ENCODE data around the gene SLC12A7. TPM values are rescaled to one million over a fixed set of nuclear protein-coding genes. Genes with fewer than 3 reads are reported as not detected.
"Not testable (repeated sequence)": the region's sequence is repeated elsewhere in the genome, so short reads cannot be mapped to it uniquely, and the experiment has no call there.

The SLC12A7 gene
- total RNA-seq, 4 donors from 2014 or later: 26.1 to 41.6 (median 29.1) TPM

DNA sequence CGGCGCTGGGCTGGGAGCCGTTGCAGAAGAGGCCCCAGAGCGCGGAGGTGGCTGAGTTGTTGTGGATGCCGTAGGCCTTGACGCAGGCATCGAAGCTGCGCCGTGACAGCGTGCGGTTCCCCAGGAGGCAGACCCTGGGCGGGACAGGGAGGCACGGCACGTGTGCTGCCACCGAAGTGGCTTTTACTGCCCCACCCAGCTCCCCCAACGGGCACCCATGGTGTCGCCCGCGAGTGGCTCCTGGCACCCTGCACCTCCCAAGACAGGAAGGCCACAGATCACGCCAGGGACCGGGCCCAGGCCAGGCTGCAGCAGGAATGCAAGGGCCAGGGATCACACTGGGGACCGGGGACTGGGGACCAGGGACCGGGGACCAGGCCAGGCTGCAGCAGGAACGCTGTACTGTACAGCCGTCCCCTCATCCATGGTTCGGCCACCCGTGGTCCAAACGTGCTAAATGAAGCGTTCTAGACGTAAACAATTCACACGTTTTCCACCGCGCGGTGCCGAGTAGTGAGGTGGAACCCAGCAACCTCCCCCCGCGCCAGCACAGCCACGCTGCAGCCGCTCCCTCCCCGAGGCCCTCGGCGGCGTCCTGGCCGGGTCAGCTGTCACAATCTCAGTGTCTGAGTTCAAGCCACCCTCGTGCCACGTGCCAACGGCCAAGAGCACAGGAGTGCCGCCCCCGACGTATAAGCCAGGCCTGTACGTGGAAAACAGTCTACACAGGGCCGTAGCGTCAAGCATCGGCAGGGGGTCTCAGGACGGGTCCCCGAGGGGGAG, 27.8 kb downstream of the SLC12A7 start:
- WGBS, 2 donors: 92 to 96% methylated on average over 54 to 55 of the region's 57 CpGs
- DNase-seq: no peak
- TF ChIP-seq, protein P1, sequence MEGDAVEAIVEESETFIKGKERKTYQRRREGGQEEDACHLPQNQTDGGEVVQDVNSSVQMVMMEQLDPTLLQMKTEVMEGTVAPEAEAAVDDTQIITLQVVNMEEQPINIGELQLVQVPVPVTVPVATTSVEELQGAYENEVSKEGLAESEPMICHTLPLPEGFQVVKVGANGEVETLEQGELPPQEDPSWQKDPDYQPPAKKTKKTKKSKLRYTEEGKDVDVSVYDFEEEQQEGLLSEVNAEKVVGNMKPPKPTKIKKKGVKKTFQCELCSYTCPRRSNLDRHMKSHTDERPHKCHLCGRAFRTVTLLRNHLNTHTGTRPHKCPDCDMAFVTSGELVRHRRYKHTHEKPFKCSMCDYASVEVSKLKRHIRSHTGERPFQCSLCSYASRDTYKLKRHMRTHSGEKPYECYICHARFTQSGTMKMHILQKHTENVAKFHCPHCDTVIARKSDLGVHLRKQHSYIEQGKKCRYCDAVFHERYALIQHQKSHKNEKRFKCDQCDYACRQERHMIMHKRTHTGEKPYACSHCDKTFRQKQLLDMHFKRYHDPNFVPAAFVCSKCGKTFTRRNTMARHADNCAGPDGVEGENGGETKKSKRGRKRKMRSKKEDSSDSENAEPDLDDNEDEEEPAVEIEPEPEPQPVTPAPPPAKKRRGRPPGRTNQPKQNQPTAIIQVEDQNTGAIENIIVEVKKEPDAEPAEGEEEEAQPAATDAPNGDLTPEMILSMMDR (IDR thresholded peaks at IDR 0.05): no peak
- TF ChIP-seq POLR2A (IDR thresholded peaks at IDR 0.05): no peak
- no peaks in the 10 kb centered on the region for H3K4me1 ChIP-seq
- H3K27me3 ChIP-seq: no peaks in the 10 kb centered on the region
- no peaks in the 10 kb centered on the region for H3K9me3 ChIP-seq
- H3K36me3 ChIP-seq: peaks cover 51 to 58% of the 10 kb centered on the region in 2 donors
- H3K27ac ChIP-seq: no peak overlapping the region
- H3K4me3 ChIP-seq (replicated peaks in 1 of 3): no peak overlapping the region
- intact Hi-C loops (cut with DNase I): no loop called here

GRCh38 chr5:1083026-1083425, 28.8 kb downstream of the SLC12A7 start:
- intact Hi-C loops (cut with DNase I): not testable (repeated sequence)
- H3K36me3 ChIP-seq: peaks cover 49 to 60% of the 10 kb centered on the region in 2 donors
- 76 to 100% methylated on average over 3 to 9 of the region's 15 CpGs for WGBS, 2 donors

GRCh38 chr5:1081519-1081918, 30.3 kb downstream of the SLC12A7 start:
- peaks cover 45 to 58% of the 10 kb centered on the region in 2 donors for H3K36me3 ChIP-seq
- TF ChIP-seq, protein P1 (IDR thresholded peaks at IDR 0.05): no peak
- no peak for TF ChIP-seq POLR2A (IDR thresholded peaks at IDR 0.05)

More at GRCh38 chr5:1083026-1083425, 28.8 kb downstream of the SLC12A7 start:
- not testable (repeated sequence) for H3K27ac ChIP-seq; DNase-seq; H3K4me3 ChIP-seq (replicated peaks in 1 of 3); H3K4me1 ChIP-seq; H3K27me3 ChIP-seq; H3K9me3 ChIP-seq

DNA sequence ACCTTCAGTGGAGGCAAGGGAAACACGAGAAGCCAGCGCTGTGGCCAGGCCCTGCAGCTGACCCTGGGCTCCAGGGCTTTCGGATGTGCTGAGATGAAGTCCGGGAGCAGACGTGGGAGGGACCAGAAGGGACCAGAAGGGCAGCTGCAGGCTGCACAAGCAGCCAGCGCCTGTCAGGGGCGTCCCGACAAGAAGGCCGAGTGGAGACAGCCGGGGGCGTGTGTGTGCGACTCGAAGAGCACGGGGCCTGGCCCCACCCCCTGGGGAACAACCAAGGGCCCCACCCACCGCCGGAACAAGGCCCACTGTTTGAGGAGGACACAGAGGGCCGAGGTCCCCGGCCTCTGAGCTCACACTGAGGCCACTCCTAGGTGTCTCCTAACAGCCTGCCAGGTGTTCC, 31.4 kb downstream of the SLC12A7 start:
- no peak for DNase-seq
- Histone ChIP-seq H3K27me3 (no peaks in the 10 kb centered on the region), H3K9me3 (no peaks in the 10 kb centered on the region), H3K4me3 (replicated peaks in 1 of 3) (no peak overlapping the region), H3K27ac (no peak overlapping the region), H3K36me3 (peaks cover 45 to 58% of the 10 kb centered on the region in 2 donors), H3K4me1 (no peaks in the 10 kb centered on the region)
- intact Hi-C loops (cut with DNase I): no loop called here
- WGBS, 2 donors: 85 to 95% methylated on average over 10 to 12 of the region's 18 CpGs
- TF ChIP-seq, protein P1 (IDR thresholded peaks at IDR 0.05): no peak
- TF ChIP-seq POLR2A (IDR thresholded peaks at IDR 0.05): no peak

More at GRCh38 chr5:1081519-1081918, 30.3 kb downstream of the SLC12A7 start:
- no peak overlapping the region for H3K4me3 ChIP-seq (replicated peaks in 1 of 3)
- no peaks in the 10 kb centered on the region for H3K9me3 ChIP-seq
- intact Hi-C loops (cut with DNase I): no loop called here
- H3K27me3 ChIP-seq: no peaks in the 10 kb centered on the region
- no peak for DNase-seq
- H3K27ac ChIP-seq: no peak overlapping the region
- H3K4me1 ChIP-seq: no peaks in the 10 kb centered on the region
- 90 to 95% methylated on average over 18 to 26 of the region's 26 CpGs for WGBS, 2 donors

GRCh38 chr5:1079961-1080360, 31.9 kb downstream of the SLC12A7 start:
- Histone ChIP-seq H3K27ac (no peak overlapping the region), H3K27me3 (no peaks in the 10 kb centered on the region), H3K4me1 (no peaks in the 10 kb centered on the region), H3K4me3 (replicated peaks in 1 of 3) (no peak overlapping the region), H3K9me3 (no peaks in the 10 kb centered on the region), H3K36me3 (peaks cover 45 to 58% of the 10 kb centered on the region in 2 donors)
- WGBS, 2 donors: 80 to 93% methylated on average over 5 to 9 of the region's 35 CpGs
- intact Hi-C loops (cut with DNase I): no loop called here
- TF ChIP-seq, protein P1 (IDR thresholded peaks at IDR 0.05): no peak
- TF ChIP-seq POLR2A (IDR thresholded peaks at IDR 0.05): no peak
- DNase-seq: no peak

All from thyroid gland (tissue), 4 donors.